Measurements from ENCODE around the gene LMF2.

LMF2 gene

DNA sequence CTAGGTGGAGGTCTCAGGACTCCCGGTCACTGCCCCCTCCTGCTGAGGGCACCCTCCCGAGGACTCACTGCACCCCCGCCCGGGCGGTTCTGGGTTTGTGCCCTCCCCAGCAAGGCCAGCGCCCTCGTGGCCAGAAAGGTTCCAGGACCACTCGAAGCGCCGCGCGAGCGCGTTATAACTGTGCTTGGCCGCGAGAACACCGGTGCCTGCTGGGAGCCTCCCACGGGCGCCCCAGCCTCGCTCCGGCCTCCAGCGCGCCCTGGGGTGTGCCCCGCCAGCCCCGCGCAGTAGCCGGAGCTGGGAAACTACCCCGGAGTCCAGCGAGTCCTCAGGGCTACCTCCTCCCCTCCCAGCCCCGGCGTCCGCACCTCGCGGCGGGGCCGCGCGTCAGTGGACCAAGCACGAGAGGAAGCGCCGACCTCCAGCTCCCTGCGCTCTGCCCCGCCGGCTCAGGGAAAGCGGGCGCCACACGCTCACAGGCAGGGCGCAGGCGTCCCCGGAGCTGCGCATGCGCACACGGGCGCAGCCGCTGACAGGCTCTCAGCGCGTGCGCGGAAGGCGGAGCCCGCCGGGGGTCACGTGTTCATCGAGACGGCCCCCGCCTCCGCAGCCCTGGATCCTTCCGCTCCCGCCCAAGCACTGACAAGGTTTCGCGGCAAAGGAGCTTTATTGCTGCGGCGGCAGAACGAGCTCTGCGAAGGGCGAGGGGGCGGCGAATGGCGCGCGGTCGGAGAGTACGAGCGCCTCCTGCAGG, 17.8 kb upstream of the LMF2 start, which contains the start of gene SCO2 (continued):
- TF ChIP-seq ZNF776 (tag by site-specific recombination; IDR thresholded peaks at IDR 0.05; ENCODE audit: borderline replicate concordance) (no peak), ZFHX2 (tag by site-specific recombination; conservative IDR thresholded peaks at IDR 0.05) (peak; percentile 95), TRIM28 (IDR thresholded peaks at IDR 0.05; ENCODE audit: borderline replicate concordance, low read length) (peak; percentile 34; the same call in 1 of the 2 replicates), MZF1 (tag by site-specific recombination; IDR thresholded peaks at IDR 0.05; ENCODE audit: borderline replicate concordance) (no peak), ZNF514 (tag by site-specific recombination; IDR thresholded peaks at IDR 0.05) (no peak), ZBTB20 (tag by site-specific recombination; IDR thresholded peaks at IDR 0.05) (peak; percentile 81), ZNF433 (tag by site-specific recombination; IDR thresholded peaks at IDR 0.05; ENCODE audit: low read depth) (no peak), ZSCAN23 (tag by site-specific recombination; IDR thresholded peaks at IDR 0.05) (no peak), KLF10 (tag by site-specific recombination; IDR thresholded peaks at IDR 0.05) (no peak; the same call in 1 of the 2 replicates), ZNF121 (tag by site-specific recombination; IDR thresholded peaks at IDR 0.05) (no peak), ZNF394 (tag by site-specific recombination; IDR thresholded peaks at IDR 0.05; ENCODE audit: borderline replicate concordance) (peak; percentile 69; the same call in 1 of the 2 replicates), ZNF548 (tag by site-specific recombination; IDR thresholded peaks at IDR 0.05) (no peak), ZNF202 (tag by site-specific recombination; IDR thresholded peaks at IDR 0.05; ENCODE audit: borderline replicate concordance) (no peak), ZNF654 (tag by site-specific recombination; IDR thresholded peaks at IDR 0.05; ENCODE audit: low read depth) (no peak), ZNF843 (tag by site-specific recombination; IDR thresholded peaks at IDR 0.05) (no peak; the same call in 1 of the 2 replicates), ZFP3 (tag by site-specific recombination; IDR thresholded peaks at IDR 0.05; ENCODE audit: low read depth) (no peak), GLIS1 (tag by site-specific recombination; IDR thresholded peaks at IDR 0.05) (peak; percentile 94), ZNF37A (tag by site-specific recombination; IDR thresholded peaks at IDR 0.05) (no peak), ZNF354C (tag by site-specific recombination; IDR thresholded peaks at IDR 0.05; ENCODE audit: borderline replicate concordance, low read depth) (no peak), PRDM1 (tag by site-specific recombination; IDR thresholded peaks at IDR 0.05) (no peak)
- TF ChIP-seq, protein P1, sequence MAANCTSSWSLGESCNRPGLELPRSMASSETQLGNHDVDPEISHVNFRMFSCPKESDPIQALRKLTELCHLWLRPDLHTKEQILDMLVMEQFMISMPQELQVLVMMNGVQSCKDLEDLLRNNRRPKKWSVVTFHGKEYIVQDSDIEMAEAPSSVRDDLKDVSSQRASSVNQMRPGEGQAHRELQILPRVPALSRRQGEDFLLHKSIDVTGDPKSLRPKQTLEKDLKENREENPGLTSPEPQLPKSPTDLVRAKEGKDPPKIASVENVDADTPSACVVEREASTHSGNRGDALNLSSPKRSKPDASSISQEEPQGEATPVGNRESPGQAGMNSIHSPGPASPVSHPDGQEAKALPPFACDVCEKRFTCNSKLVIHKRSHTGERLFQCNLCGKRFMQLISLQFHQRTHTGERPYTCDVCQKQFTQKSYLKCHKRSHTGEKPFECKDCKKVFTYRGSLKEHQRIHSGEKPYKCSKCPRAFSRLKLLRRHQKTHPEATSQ (tag by site-specific recombination; IDR thresholded peaks at IDR 0.05), result peak; percentile 31; the same call in 1 of the 2 replicates
- TF ChIP-seq, protein P2, sequence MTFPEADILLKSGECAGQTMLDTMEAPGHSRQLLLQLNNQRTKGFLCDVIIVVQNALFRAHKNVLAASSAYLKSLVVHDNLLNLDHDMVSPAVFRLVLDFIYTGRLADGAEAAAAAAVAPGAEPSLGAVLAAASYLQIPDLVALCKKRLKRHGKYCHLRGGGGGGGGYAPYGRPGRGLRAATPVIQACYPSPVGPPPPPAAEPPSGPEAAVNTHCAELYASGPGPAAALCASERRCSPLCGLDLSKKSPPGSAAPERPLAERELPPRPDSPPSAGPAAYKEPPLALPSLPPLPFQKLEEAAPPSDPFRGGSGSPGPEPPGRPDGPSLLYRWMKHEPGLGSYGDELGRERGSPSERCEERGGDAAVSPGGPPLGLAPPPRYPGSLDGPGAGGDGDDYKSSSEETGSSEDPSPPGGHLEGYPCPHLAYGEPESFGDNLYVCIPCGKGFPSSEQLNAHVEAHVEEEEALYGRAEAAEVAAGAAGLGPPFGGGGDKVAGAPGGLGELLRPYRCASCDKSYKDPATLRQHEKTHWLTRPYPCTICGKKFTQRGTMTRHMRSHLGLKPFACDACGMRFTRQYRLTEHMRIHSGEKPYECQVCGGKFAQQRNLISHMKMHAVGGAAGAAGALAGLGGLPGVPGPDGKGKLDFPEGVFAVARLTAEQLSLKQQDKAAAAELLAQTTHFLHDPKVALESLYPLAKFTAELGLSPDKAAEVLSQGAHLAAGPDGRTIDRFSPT (tag by site-specific recombination; IDR thresholded peaks at IDR 0.05), result peak; percentile 65
- TF ChIP-seq, protein P3, sequence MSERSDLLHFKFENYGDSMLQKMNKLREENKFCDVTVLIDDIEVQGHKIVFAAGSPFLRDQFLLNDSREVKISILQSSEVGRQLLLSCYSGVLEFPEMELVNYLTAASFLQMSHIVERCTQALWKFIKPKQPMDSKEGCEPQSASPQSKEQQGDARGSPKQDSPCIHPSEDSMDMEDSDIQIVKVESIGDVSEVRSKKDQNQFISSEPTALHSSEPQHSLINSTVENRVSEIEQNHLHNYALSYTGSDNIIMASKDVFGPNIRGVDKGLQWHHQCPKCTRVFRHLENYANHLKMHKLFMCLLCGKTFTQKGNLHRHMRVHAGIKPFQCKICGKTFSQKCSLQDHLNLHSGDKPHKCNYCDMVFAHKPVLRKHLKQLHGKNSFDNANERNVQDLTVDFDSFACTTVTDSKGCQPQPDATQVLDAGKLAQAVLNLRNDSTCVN (tag by site-specific recombination; optimal IDR thresholded peaks at IDR 0.05), result peak; percentile 98
- TF ChIP-seq, protein P4, sequence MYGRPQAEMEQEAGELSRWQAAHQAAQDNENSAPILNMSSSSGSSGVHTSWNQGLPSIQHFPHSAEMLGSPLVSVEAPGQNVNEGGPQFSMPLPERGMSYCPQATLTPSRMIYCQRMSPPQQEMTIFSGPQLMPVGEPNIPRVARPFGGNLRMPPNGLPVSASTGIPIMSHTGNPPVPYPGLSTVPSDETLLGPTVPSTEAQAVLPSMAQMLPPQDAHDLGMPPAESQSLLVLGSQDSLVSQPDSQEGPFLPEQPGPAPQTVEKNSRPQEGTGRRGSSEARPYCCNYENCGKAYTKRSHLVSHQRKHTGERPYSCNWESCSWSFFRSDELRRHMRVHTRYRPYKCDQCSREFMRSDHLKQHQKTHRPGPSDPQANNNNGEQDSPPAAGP (tag by site-specific recombination; IDR thresholded peaks at IDR 0.05), result peak; percentile 61; the same call in 1 of the 2 replicates
- TF ChIP-seq, protein P5, sequence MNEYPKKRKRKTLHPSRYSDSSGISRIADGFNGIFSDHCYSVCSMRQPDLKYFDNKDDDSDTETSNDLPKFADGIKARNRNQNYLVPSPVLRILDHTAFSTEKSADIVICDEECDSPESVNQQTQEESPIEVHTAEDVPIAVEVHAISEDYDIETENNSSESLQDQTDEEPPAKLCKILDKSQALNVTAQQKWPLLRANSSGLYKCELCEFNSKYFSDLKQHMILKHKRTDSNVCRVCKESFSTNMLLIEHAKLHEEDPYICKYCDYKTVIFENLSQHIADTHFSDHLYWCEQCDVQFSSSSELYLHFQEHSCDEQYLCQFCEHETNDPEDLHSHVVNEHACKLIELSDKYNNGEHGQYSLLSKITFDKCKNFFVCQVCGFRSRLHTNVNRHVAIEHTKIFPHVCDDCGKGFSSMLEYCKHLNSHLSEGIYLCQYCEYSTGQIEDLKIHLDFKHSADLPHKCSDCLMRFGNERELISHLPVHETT (tag by site-specific recombination; IDR thresholded peaks at IDR 0.05), result no peak; the same call in 1 of the 2 replicates
- TF ChIP-seq, protein P6, sequence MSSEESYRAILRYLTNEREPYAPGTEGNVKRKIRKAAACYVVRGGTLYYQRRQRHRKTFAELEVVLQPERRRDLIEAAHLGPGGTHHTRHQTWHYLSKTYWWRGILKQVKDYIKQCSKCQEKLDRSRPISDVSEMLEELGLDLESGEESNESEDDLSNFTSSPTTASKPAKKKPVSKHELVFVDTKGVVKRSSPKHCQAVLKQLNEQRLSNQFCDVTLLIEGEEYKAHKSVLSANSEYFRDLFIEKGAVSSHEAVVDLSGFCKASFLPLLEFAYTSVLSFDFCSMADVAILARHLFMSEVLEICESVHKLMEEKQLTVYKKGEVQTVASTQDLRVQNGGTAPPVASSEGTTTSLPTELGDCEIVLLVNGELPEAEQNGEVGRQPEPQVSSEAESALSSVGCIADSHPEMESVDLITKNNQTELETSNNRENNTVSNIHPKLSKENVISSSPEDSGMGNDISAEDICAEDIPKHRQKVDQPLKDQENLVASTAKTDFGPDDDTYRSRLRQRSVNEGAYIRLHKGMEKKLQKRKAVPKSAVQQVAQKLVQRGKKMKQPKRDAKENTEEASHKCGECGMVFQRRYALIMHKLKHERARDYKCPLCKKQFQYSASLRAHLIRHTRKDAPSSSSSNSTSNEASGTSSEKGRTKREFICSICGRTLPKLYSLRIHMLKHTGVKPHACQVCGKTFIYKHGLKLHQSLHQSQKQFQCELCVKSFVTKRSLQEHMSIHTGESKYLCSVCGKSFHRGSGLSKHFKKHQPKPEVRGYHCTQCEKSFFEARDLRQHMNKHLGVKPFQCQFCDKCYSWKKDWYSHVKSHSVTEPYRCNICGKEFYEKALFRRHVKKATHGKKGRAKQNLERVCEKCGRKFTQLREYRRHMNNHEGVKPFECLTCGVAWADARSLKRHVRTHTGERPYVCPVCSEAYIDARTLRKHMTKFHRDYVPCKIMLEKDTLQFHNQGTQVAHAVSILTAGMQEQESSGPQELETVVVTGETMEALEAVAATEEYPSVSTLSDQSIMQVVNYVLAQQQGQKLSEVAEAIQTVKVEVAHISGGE (tag by site-specific recombination; conservative IDR thresholded peaks at IDR 0.05; ENCODE audit: low read depth), result no peak
- TF ChIP-seq, protein P7, sequence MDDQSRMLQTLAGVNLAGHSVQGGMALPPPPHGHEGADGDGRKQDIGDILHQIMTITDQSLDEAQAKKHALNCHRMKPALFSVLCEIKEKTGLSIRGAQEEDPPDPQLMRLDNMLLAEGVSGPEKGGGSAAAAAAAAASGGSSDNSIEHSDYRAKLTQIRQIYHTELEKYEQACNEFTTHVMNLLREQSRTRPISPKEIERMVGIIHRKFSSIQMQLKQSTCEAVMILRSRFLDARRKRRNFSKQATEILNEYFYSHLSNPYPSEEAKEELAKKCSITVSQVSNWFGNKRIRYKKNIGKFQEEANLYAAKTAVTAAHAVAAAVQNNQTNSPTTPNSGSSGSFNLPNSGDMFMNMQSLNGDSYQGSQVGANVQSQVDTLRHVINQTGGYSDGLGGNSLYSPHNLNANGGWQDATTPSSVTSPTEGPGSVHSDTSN (CRISPR knock-in tag; IDR thresholded peaks at IDR 0.05), result peak; percentile 84; the same call in 1 of the 2 replicates
